Activated CD4-positive, alpha-beta T cell treated with anti-CD3 and anti-CD28 coated beads, Interleukin-2, amount 50 U/mL, for 1 hour (primary cell): ENCODE measurements around the gene BPIFB3.

ENCODE experiments used
- DNase-seq: peaks from one replicate; pipeline ENCODE4 v3.0.0-alpha.2; 2020

The BPIFB3 gene, protein sequence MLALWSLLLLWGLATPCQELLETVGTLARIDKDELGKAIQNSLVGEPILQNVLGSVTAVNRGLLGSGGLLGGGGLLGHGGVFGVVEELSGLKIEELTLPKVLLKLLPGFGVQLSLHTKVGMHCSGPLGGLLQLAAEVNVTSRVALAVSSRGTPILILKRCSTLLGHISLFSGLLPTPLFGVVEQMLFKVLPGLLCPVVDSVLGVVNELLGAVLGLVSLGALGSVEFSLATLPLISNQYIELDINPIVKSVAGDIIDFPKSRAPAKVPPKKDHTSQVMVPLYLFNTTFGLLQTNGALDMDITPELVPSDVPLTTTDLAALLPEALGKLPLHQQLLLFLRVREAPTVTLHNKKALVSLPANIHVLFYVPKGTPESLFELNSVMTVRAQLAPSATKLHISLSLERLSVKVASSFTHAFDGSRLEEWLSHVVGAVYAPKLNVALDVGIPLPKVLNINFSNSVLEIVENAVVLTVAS

DNA sequence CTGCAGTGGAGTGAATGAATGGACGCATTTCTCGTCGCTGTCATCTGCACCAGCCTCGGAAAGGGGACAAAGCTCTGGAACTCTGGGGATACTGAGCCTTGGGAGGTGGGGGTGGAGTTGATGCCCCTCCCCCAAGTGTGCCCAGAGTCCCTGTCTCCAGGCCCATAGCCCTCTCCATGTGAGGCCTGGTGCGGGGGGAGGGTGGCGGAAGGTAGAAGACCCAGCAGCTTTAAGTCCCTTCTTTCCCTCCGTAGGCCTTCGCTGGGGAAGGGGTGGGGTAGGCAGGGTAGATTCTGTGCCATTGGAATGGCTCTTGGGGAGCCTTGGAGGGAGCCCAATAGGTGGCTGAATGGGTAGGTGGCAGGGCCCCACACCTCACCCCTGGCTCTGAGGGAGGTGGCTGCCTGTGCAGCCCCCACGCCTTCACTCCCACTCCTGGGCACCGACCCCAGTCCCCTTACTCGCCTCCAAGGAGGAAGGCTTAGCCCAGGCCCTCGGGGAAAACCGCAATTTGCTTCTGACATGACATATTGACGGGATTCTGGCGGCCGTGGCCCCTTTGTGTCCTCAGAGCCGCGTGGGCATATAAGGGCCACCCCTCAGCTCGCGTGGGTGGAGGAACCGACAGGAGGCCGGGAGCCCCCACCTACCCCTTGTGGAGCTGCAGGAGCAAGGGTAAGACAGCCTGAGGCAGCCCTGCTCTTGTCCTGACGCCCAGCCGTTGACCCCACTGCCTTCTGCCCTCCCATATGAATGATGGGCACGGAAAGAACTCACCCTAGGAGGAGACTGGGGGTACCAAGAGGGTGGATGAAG is at the start of gene BPIFB3:
Gene BPIFB3, plus strand, starts transcription at position 613 of the 816 bp plus-strand sequence. CDS start 1,533 bp downstream, outside the sequence.
- DNase-seq, result no peak

DNA sequence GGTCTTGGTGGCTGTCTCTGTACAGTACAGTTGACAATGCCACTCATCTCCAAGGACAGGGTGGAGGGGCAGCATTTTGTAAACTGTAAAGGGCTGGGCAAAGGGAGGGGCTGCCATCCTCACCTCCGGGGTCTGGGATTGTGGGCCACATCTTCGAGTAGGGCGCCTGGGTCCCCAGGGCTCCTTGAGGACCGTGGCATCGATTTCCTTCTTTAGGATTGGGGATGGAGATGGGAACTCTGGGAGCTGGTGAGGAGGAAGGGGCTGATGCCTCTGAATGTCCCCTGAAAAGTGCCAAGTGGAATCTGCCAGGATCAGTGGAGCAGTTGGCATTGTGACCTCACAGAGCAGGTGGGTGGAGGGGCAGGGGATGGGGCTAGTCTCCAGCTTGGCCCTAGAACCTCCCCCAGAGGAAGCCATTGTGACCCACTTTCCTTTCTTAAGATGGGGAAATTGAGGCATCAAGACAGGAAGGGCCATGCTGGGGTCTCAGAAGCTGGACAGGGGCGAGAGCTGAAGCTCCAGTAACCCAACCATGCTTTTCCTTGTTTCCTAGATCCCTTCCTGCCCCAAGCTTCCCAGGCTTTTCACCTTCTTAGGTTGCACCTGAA is 49.5 kb upstream of the BPIFB3 start, which contains the start of gene SUN5:
Gene SUN5, minus strand, starts transcription at position 293 of the 611 bp plus-strand sequence. Its CDS starts 93 bp downstream, at position 200.
- no peak for DNase-seq

DNA sequence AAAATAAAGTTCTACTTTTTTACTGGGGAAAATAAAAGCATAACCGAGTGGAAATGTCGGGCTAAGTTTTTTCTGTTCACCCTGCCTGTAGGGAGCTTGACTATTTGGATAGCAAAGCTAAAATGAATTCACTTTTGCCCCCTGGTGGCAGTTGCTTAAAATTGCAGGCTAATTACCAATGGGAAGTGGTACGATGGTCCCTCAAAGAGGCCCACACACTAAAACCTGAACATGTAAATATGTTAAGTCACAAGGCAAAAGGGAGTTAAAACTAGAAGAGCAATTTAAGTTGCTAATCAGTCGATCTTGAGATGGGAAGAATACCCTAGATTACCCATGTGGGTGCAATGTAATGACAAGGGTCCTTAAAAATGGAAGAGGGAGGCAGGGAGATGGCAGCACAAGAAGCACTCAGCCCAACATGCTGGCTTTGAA is 48.6 kb upstream of the BPIFB3 start:
- DNase-seq, result no peak

DNA sequence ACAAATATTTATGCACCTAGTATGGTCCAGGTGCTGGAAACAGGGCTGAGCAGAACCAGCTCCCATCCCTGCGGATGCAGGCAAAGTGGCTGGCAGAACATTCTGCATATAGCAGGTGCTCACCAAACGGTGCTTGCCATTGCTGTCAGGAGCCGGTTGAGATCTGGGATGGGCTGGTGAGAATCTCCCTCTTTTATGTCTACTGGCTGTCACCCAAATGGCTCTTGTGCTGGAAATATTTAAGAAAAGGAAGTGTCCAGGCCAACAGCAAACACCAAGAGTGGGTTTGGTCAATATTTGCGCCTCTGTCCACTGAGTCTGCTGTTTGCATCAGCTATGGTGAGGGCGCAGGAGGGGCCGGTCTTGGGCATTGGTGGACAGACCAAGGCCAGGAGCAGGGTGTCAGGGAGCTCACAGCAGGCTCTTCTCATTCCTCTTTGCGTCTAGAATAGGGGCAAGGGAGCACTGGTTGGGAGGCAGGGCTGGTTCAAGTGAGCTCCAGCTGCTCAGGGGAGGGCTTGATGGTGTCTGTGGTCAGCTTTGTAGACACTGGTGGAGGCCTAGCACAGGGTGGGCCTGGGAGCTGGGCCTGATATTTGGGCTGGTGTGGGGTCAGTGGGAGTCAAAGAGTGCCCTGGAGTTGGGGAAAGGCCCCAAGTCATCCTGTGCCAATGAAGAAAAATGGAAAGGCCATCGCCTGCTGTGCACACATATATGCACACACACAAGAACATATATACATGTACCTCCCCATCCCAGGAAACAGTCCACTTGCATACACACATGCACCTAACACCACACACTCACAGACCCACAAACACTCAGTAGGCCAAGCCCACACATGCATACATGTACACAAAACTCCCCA is 47.6 kb upstream of the BPIFB3 start:
- DNase-seq, result no peak

DNA sequence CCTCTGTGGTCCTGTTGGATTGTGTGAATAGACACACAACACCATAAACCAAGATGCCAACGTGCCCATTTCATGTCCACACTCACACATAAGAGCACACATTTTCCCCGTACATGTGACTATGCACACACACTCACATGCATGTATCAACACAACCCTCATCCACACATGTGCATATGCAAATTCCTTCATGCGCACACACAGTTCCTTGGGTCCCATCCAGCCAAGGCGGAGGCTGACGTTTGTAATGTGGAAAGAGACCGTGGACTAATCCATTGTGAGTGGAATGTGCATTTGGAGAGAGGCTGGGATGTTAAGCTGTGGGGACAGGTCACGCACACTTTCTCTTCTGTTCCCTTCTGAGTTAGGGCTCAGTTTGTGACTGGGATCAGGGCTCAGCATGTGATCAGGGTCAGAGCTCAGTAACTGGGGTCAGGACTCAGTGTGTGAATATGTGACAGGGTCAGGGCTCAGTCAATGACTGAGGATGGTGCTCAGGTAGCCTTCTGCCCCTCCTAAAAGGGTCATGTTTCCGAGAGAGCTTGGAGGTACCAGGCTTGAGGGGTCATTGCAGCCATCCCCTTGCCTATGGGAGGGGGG is 46.8 kb upstream of the BPIFB3 start:
- DNase-seq, result no peak

DNA sequence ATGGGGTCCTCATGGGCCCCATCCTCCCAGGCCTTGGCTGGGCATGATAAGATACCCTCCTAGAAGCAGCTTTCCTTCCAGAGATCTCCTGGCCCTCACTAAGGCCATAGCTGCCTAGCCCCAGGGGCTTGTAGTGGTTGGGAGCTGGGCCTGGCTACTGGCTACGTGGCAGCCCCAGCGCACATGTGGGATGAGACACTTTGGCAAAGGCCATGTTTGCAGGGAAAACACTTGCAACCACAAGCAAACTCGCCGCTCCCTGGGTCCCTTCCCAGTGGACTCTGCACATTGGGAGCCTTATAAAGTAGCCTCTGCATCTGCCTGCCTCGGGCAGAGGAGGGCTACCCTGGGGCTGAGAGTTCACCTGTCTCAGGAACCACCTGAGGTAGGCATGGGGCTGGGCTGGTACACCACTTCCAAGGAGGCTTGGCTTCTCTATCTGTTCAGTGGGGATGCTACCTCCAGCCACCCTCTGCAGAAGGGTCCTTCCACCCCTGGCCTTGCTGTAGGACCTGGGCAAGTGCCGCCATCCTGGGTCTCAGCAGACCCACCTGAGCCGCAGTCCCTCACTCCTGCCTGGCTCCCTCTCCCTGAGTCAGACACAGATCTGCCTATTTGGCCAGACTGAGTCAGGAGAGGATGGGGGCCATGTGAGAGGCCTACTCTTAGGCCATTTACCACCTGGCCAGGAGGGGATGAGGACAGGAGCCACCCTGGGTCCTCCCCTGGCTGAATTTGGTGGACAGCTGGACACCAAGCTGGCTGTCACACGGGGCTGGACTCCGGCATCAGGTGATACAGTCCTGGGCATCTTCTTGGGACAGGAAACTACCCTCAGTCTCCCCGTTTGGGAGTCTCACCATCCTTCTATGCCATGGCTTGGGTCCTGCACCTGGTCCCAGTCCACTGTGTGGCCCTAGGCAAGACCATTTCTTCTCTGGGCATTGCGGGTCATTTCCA is 46.0 kb upstream of the BPIFB3 start, which contains the start of gene BPIFB2:
Gene BPIFB2, plus strand, starts transcription at position 329 of the 960 bp plus-strand sequence. CDS start 871 bp downstream, outside the sequence.
- no peak for DNase-seq

DNA sequence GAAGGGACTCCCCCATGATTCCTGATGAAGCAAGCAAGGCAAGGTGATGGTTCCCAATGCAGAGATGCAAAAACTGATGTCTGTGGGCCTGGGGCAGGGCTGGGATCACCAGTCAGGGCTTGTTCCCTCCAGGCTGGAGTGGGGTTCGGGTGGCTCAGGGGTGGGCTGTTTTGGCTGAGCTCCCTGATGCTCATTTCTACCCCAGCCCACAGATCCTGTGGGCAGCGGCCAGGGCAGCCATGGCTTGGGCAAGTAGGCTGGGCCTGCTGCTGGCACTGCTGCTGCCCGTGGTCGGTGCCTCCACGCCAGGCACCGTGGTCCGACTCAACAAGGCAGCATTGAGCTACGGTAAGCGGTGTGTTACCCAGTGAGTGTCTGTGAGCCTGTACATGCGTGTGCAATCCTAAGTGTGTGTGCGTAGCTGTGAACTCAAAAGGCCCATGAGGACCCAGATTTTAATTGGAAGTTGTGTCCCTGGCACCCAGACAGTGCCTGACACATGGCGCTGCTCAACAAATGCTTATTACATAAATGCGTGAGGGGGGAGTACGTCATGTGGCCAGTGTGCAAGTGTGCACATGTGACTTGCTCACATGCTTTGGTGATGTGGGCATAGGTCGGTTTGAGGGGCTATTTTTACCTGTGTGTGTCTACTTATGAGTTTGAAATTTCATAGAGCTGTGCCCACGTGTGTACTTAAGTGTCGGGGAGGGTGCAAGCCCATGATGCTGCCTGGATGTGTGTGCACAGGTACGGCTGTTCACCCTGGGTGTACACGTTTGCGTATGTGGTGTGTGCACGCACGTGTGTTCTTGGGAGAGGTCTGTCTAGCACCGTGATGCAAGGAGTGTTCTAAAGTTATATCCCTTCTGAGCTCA is 45.1 kb upstream of the BPIFB3 start:
- no peak for DNase-seq

DNA sequence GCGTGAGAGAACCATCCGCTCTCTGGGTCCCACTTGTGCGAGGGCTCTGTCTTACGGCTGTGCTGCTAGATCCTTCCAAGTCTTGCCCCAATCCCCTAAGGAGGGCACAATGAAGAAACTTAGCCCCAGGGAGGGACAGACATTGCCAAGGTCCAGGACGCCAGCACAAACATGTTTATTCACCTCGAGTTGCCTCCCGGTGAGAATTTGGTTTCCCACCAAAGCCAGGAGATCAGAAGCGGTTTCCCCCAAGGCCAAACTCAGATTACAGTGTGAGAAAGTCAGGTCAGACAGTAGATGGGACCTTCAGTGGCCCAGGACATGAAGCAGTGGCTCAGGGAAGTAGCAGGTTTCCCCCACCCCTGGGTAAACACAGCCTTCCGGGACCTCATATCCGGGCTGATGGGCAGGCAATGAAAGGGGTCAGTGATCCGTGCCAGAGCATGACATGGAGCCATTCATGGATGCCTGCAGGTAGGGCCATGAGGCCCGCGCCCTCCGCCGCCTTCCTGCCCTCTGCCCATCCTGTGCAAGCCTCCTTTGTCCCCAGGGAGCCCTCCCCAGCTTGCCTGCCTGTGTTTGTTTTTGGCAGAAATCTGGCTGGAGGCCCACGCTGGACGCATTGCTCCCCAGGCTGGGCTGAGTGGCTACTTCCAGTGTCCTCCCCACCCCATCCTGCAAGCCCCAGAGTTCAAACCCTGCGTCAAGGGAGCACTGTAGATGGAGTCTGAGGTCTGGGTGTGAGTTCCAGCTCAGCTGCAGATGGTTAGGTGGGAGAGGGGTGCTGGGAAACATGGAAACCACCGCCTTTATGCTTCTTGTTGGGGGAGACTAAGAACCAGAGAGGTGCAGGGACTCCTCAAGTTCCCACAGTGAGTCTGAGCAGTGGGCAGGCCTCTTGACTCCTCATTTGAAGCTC is 44.2 kb upstream of the BPIFB3 start:
- no peak for DNase-seq

DNA sequence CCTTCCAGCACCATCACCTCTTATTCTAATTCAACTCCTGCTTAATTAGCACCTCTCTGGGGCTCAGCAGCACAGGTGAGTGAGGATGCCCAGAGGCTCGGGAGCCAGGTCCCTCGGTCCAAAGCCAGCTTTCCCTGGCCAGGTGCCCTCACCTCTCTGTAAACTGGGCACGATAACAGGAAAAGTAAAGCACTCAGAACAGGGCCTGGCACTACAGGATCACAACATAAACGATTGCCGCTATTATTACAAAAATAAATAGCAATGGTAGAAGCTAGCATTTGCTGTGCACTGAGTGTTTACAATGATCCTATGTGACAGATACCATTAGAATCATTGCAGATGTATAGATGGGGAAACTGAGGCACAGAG is 43.6 kb upstream of the BPIFB3 start:
- DNase-seq, result no peak

DNA sequence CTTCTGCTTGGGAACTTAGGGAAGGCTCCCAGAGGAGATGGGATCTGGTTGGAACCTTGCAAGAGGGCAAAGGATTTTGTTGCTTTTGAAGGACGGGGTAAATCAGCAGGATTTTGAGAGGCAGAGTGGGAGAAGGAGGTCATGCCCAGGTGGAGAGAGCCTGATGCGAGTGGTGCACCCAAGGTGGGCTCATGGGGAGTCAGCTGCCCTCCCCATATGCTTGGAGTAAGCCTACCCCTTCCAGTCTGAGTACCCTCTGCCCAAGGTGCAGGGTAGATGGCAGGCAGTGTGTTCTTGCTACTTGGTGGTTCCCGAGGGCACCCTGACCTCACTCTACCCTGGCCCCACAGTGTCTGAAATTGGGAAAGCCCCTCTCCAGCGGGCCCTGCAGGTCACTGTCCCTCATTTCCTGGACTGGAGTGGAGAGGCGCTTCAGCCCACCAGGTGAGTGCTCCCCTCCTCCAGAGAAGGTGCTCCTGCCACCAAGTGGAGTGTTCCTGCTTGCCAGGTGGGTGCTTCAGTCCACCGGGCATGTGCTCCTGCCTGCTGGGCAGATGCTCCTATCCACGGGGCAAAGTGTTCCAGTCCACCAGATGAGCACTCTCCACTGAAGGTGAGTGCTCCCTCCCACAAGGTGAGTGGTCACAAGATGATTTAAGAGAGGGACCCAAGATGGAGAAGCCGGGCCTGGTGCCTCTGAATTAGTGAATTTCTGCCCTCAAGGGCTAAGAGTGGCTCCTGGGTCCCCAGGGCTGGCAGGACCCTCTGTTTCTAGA is 42.8 kb upstream of the BPIFB3 start:
- DNase-seq, result no peak

DNA sequence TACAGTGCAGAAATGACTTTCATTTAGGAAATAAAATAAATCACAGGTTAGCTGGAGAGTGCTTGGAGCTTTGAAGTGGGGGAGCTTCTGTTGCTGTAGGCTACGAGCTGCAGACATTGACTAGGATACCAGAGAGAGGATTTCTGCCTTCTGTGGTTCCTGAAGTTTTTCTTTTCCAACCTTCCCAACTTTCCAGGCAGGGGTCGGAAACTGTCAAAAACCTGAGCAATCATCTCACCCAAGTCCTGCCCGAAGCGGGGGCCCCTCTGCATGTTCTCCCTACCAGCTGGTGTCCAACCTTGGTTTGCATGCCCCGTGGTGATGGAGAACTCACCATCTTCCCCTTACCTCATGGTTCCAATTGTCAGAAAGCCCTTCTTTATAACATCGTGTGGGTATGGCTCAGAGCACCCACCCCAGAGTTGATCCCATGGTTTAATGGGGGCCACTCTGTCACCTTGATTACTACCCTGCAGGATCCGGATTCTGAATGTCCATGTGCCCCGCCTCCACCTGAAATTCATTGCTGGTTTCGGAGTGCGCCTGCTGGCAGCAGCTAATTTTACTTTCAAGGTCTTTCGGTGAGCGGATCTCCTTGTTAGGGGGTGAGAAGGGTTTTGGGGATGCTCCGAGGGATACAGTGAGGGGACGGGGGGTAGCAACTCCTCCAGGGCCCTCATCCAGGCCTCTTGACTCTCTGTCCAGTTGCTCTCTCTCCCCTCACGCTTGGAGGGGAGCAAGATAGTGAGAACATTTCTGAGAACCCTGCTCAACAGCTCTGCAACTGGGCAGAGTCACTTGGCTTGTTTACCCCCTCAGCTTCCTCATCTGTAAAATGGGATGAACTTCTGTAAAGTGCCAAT is 41.1 kb upstream of the BPIFB3 start:
- no peak for DNase-seq

DNA sequence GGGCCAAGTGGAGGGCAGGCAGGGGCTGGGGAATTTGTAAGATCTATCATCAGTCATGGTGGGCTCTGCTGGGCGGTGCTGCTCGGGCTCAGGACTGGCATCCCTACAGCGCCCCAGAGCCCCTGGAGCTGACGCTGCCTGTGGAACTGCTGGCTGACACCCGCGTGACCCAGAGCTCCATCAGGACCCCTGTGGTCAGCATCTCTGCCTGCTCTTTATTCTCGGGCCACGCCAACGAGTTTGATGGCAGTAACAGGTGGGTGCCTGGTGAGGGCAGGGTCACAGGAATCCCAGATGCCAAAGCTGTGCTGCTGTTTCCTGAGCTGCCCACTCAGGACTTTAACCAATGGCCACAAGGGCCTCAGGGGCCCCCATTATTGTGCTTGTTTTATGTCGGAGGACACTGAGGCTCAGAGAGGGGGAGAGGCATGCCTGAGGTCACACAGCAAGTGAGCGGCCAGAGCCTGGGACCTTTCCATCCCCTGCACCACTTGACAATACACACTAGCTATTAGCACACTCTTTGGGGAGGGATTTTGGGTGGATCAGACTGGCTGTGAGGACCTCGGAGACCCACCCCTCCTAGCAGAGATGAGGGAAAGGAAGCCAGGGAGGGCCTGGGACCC is 39.9 kb upstream of the BPIFB3 start:
- DNase-seq, result no peak

DNA sequence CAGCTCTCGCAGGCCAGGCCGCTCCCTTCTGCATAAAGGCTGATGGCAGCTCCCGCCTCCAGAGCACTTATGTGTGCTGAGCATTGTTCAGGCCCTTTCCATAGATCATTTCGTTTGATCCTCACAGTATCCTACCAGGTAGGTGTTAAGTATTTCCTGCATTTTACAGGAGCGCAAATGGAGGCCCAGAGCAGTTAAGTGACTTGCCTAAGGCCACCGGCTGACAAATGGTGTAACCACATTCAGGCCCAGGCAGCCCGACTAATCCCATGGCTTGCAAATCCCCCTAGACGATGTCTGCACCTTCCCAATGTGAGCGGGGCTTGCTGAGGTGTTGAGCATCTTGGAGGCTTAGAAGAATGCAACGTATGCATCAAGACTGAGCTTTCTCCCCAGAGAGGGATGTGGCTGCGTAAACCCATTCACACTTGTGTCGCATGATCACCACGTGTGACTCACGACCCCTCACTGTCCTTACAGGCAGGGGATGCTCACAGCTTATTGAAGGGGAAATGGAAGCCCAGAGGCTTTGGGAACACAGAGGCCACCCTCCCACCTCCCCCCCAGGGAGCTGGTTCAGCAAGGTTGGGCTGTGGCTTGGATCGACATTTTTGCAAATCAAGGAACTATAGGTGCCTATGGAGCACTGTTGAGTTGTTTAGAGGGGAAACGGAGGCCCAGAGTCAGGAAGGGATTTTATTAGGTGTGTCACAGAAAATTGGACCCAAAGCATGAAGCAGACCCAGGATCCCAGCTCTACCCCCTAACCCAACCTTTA is 39.2 kb upstream of the BPIFB3 start:
- DNase-seq, result no peak

DNA sequence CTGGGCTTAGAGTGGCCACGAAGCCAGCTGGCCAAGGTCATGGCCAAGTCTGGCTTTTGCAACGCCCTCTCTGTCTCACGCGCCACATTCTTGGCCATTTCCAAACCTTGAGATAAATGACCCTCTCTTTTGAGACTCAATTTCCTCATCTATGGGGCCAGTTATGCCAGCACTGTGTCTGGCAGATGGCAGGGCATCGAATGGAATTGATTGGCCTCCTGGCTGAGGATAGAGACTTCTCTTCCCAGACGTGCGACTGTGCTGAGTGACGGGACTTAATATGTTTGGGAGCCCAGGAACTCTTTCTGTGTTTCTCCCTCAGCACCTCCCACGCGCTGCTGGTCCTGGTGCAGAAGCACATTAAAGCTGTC is 38.6 kb upstream of the BPIFB3 start:
- DNase-seq, result no peak
